MG63 (cell line): ENCODE measurements around the gene DLGAP1. TPM values are rescaled to one million over a fixed set of nuclear protein-coding genes. Genes with fewer than 3 reads are reported as not detected.

ENCODE experiments used
- DNase-seq: peaks from one replicate; pipeline ENCODE4 v3.0.0-alpha.2; 2020
- H3K27me3 ChIP-seq: fragments of 250-450 bp; sonication (Bioruptor Pico); 2 replicates; pipeline ENCODE4 v1.5.1; 2020; ENCODE audit warnings: mild to moderate bottlenecking, moderate library complexity
- H3K36me3 ChIP-seq: fragments of 250-450 bp; sonication (Bioruptor Pico); 2 replicates; pipeline ENCODE4 v1.5.1; 2020; ENCODE audit warnings: mild to moderate bottlenecking, moderate library complexity
- H3K4me3 ChIP-seq: fragments of 250-450 bp; sonication (Bioruptor Pico); 2 replicates; pipeline ENCODE4 v1.5.1; 2020; ENCODE audit warnings: mild to moderate bottlenecking, moderate library complexity
- H3K9me3 ChIP-seq: fragments of 250-450 bp; sonication (Bioruptor Pico); 2 replicates; pipeline ENCODE4 v1.5.1; 2020; ENCODE audit warnings: mild to moderate bottlenecking, moderate library complexity
- total RNA-seq: library from RNA; depleted of rRNA; stranded (reverse); fragments of >200 nt; shearing (Covaris generic); gene quantifications from 2 replicates; pipeline ENCODE4 v1.2.3, GENCODE V29; 2014; ENCODE audit warnings: low replicate concordance

Gene DLGAP1
- total RNA-seq, 1 experiment from 2014 or later = 3.4 TPM

DNA sequence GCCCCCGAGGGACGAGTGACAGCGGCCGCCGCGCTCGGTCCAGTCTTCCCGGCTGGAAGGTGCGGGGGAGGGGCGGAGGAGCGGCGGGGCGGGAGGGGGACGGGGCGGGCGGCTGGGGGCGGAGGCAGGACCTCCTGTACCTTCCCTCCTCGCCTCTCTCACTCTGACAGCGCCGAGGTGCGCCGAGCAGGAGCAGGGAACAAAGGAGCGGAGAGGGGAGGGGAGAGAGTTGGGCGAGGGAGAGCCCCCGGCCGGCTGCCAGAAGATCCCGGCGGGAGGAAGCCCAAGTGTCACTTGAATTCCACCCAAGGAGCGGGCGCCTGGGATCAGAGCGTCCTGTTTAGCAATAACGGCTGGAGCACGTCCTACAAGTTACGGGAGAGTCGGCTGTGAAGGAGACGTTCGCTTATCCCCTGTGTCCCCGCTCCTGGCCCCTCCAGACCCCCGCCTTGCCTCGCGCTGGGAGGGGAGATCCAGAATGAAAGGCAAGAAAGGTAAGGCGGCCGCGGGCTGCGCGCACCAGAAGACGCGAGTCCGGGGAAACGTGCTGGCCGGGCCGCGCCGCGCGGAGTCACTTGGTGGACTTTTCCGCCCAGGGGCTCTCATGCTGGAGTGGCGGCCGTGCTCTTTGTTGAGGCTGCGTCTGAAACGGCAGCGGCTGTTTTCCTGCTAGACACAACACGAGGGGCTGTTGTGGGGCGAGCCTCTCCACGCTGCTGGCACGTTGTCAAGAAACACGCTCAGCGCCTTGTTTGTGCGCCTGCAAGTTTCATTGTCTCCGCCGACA is 1004.9 kb downstream of the DLGAP1 start, which contains the start of gene TGIF1:
TSS of gene TGIF1 (plus strand) at position 161 of the 787 bp plus-strand sequence. CDS start at position 479, 318 bp downstream.
- no peaks in the 10 kb centered on the region for H3K9me3 ChIP-seq
- H3K4me3 ChIP-seq = peak within 1 kb of the TSS; percentile 71
- H3K36me3 ChIP-seq = 0 out of 2 replicates have a peak, but pooled peaks cover 4% of the 10 kb centered on the region
- peak; percentile 88 for DNase-seq
- H3K27me3 ChIP-seq = no peaks in the 10 kb centered on the region

DNA sequence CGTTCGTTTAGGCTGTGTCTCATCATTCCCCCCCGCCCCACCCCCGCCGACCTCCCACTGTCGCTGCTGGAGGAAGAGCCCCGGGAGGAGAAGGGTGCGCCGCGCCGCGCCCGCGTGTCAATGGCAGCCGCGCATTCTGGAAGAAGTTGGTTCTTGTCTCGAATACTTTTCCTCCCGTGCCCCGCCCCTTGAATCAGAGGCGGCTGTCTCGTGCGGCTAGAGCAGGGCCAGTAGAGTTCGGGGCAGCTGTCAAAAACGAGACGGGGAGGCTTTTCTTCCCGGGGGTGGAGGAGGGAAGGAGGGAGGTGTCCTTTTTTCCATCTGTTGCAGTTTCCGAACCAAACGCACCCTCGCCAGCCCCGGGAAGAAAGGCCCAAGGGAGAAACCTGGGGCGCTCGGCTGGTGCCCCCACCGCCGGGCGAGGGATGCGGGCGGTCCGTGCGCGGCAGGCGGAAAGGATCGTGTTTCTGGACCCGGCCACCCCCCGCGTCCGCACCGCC is 1005.5 kb downstream of the DLGAP1 start:
- H3K9me3 ChIP-seq = no peaks in the 10 kb centered on the region
- DNase-seq = peak; percentile 84
- H3K27me3 ChIP-seq = no peaks in the 10 kb centered on the region
- 0 out of 2 replicates have a peak, but pooled peaks cover 4% of the 10 kb centered on the region for H3K36me3 ChIP-seq
- H3K4me3 ChIP-seq = peak overlapping the region; percentile 71

DNA sequence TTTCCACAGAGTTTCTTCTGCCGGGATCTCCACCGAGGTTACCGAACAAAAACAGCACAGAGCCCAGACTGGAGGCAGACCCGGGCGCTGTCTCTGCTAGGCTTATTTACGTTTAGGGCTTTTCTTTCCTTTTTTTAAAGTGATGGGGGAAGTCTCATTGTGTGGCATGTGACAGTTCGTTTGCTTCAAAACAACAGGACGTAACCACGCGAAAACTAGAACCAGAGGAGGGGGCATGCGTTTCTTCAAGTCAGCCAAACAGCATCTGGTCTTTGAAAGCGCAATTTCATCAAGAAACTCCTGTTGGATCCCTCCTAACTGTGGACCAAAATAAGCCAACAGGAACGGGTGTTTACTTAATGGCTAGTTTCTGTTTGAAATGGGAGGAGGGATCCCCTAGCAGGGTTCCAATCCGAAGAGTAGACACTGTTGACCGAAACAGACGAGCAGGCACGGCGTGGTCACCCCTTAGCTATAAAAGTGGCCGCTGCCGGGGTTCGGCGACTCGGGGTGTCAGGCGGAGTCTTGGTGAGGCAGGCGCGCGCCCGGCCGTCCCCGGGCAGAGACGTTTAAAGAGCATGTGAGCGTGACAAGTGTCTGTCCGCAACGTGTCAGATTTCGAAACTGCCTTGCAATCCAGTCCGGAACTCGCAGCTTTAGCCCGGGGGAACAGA is 1006.1 kb downstream of the DLGAP1 start:
- H3K36me3 ChIP-seq = 0 out of 2 replicates have a peak, but pooled peaks cover 4% of the 10 kb centered on the region
- DNase-seq = peak; percentile 81
- no peaks in the 10 kb centered on the region for H3K9me3 ChIP-seq
- H3K4me3 ChIP-seq = peak overlapping the region; percentile 71
- H3K27me3 ChIP-seq = no peaks in the 10 kb centered on the region

DNA sequence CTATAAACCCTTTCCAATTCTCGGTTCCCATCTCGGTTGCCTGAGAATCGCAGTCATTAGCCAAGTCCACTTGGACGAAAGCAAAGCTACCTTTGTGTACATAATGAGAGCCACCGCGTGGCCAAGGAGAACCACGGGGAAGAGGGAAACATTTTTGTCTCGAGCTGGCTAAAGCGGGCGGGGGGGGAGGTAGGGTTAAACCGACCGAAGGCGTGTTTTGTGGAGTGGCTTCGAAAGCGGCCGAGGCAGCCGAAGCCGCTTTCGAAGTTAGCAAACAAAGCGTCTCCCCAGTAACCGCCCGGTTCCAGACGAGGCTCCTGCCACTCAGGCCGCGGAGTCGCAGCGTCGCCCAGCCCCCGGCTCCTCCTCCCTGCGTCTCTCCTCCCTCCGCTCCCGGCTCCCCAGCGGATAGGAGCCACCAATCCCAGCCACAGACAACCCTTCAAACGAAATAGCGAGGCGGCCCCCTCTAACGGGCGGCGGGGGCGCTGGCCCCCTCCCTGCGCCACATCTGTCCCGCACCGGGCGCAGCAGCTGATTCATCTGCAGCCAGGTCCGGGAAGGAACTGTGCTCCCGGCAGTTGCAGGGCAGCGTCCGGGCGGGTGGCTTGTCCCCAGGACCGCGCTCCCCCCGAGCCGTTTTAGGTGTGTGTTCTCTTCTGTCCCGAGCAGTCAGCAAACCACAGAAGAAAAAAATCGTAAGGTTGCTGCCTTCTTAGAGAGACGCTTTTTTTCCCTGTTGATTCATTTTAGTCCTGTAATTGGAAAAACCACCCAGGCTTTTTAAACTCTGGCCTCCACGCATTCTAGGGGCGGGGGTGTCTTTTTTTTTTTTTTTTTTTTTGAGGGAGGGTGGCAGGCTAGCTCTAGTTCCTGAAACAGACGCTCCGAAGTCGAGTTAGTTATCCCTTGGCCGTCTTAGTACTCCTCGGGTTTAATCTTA is 1006.9 kb downstream of the DLGAP1 start:
- Histone ChIP-seq H3K4me3 (peak overlapping the region; percentile 71), H3K27me3 (no peaks in the 10 kb centered on the region), H3K36me3 (0 out of 2 replicates have a peak, but pooled peaks cover 4% of the 10 kb centered on the region), H3K9me3 (no peaks in the 10 kb centered on the region)
- peak; percentile 94 for DNase-seq

- no peaks in the 10 kb centered on the region for H3K27me3 ChIP-seq
- DNase-seq = peak; percentile 65
- peak overlapping the region; percentile 71 for H3K4me3 ChIP-seq
- 0 out of 2 replicates have a peak, but pooled peaks cover 2% of the 10 kb centered on the region for H3K36me3 ChIP-seq
- no peaks in the 10 kb centered on the region for H3K9me3 ChIP-seq
Measured at GRCh38 chr18:3447068-3447894, 1007.8 kb downstream of the DLGAP1 start.
